ENCODE data around the gene HNRNPA3.

GRCh38 chr2:177201919-177202346 lies 10.7 kb upstream of the HNRNPA3 start:
- TF ChIP-seq YY1 (tag by site-specific recombination; IDR thresholded peaks at IDR 0.05): no peak
- TF ChIP-seq CTCF (tag by site-specific recombination; IDR thresholded peaks at IDR 0.05): no peak
- TF ChIP-seq ZNF423 (tag by site-specific recombination; IDR thresholded peaks at IDR 0.05): no peak
- no peak for TF ChIP-seq ZNF211 (tag by site-specific recombination; IDR thresholded peaks at IDR 0.05; ENCODE audit: low read depth)
- no peak for TF ChIP-seq ZNF449 (tag by site-specific recombination; IDR thresholded peaks at IDR 0.05)
- TF ChIP-seq ZNF350 (tag by site-specific recombination; IDR thresholded peaks at IDR 0.05): no peak
- no peak for TF ChIP-seq REST (tag by site-specific recombination; IDR thresholded peaks at IDR 0.05)
- TF ChIP-seq KLF9 (tag by site-specific recombination; IDR thresholded peaks at IDR 0.05; ENCODE audit: low read depth): no peak
- peak; percentile 30; the same call in 1 of the 2 replicates for TF ChIP-seq ZNF596 (tag by site-specific recombination; IDR thresholded peaks at IDR 0.05)
- no peak for TF ChIP-seq ZNF292 (tag by site-specific recombination; IDR thresholded peaks at IDR 0.05; ENCODE audit: borderline replicate concordance, low read depth)
- no peak for TF ChIP-seq MZF1 (tag by site-specific recombination; IDR thresholded peaks at IDR 0.05; ENCODE audit: borderline replicate concordance)
- TF ChIP-seq ZNF830 (tag by site-specific recombination; IDR thresholded peaks at IDR 0.05; ENCODE audit: low read depth): no peak
